ENCODE results near the gene PLSCR3. TPM values are rescaled to one million over a fixed set of nuclear protein-coding genes. Genes with fewer than 3 reads are reported as not detected.

PLSCR3 gene
- total RNA-seq, 2 experiments from 2014 or later = 69.3 to 78.9 TPM

GRCh38 chr17:7414837-7415236 lies 20.5 kb upstream of the PLSCR3 start:
- Mint-ChIP-seq H3K4me1 (no peaks in the 10 kb centered on the region), H3K4me3 (no peak overlapping the region), H3K27me3 (no peaks in the 10 kb centered on the region), H3K36me3 (ENCODE audit: low read depth) (no peaks in the 10 kb centered on the region), H3K9me3 (ENCODE audit: low read depth) (no peaks in the 10 kb centered on the region), H3K27ac (no peak overlapping the region)
- ChIA-PET CTCF (interaction anchor here (0.6 kb wide), 1 partner anchor 226 kb away, joined by 6 read pairs; no protein-coding TSS in a partner anchor), POLR2A (no interaction called here)
- ATAC-seq = no peak
- intact Hi-C loops (cut with DNase I, micrococcal nuclease) = no loop called here
- no peak for DNase-seq

GRCh38 chr17:7413346-7413985 lies 19.1 kb upstream of the PLSCR3 start:
- H3K36me3 Mint-ChIP-seq (ENCODE audit: low read depth) = no peaks in the 10 kb centered on the region
- CTCF ChIA-PET = interaction anchor here (0.5 to 0.9 kb wide), 2 partner anchors 10 to 12 kb away, joined by 3 to 4 read pairs; partner anchors contain the start of gene SPEM2
- ATAC-seq (peak; percentile 16), DNase-seq (no peak)
- no peaks in the 10 kb centered on the region for H3K27me3 Mint-ChIP-seq
- POLR2A ChIA-PET = no interaction called here
- intact Hi-C loops (cut with DNase I, micrococcal nuclease) = no loop called here
- H3K4me3 Mint-ChIP-seq = no peak overlapping the region
- H3K9me3 Mint-ChIP-seq (ENCODE audit: low read depth) = no peaks in the 10 kb centered on the region
- no peaks in the 10 kb centered on the region for H3K4me1 Mint-ChIP-seq
- H3K27ac Mint-ChIP-seq = no peak overlapping the region

- POLR2A ChIA-PET = no interaction called here
- H3K36me3 Mint-ChIP-seq (ENCODE audit: low read depth) = no peaks in the 10 kb centered on the region
- intact Hi-C loops (cut with DNase I, micrococcal nuclease) = no loop called here
- H3K27ac Mint-ChIP-seq = no peak overlapping the region
- CTCF ChIA-PET = no interaction called here
- no peaks in the 10 kb centered on the region for H3K9me3 Mint-ChIP-seq (ENCODE audit: low read depth)
- no peak for ATAC-seq
- H3K27me3 Mint-ChIP-seq = no peaks in the 10 kb centered on the region
- no peak overlapping the region for H3K4me3 Mint-ChIP-seq
- no peak for DNase-seq
- peaks cover 5% of the 10 kb centered on the region for H3K4me1 Mint-ChIP-seq
These were observed 17.1 kb upstream of the PLSCR3 start for GRCh38 chr17:7411427-7411750.

GRCh38 chr17:7410634-7411426 lies 16.5 kb upstream of the PLSCR3 start:
- peaks cover 7% of the 10 kb centered on the region for H3K4me1 Mint-ChIP-seq
- intact Hi-C loops (cut with DNase I, micrococcal nuclease) = no loop called here
- ATAC-seq = no peak
- no peaks in the 10 kb centered on the region for H3K27me3 Mint-ChIP-seq
- ChIA-PET CTCF (no interaction called here), POLR2A (no interaction called here)
- no peaks in the 10 kb centered on the region for H3K9me3 Mint-ChIP-seq (ENCODE audit: low read depth)
- H3K4me3 Mint-ChIP-seq = no peak overlapping the region
- H3K36me3 Mint-ChIP-seq (ENCODE audit: low read depth) = no peaks in the 10 kb centered on the region
- no peak overlapping the region for H3K27ac Mint-ChIP-seq
- DNase-seq = peak; percentile 26

GRCh38 chr17:7409716-7410115 lies 15.4 kb upstream of the PLSCR3 start:
- H3K4me3 Mint-ChIP-seq = no peak overlapping the region
- CTCF ChIA-PET = no interaction called here
- ATAC-seq (no peak), DNase-seq (no peak)
- peaks cover 2% of the 10 kb centered on the region for H3K27me3 Mint-ChIP-seq
- intact Hi-C loops (cut with DNase I, micrococcal nuclease) = no loop called here
- H3K36me3 Mint-ChIP-seq (ENCODE audit: low read depth) = no peaks in the 10 kb centered on the region
- H3K4me1 Mint-ChIP-seq = peaks cover 8% of the 10 kb centered on the region
- no peaks in the 10 kb centered on the region for H3K9me3 Mint-ChIP-seq (ENCODE audit: low read depth)
- H3K27ac Mint-ChIP-seq = no peak overlapping the region
- POLR2A ChIA-PET = no interaction called here

DNA sequence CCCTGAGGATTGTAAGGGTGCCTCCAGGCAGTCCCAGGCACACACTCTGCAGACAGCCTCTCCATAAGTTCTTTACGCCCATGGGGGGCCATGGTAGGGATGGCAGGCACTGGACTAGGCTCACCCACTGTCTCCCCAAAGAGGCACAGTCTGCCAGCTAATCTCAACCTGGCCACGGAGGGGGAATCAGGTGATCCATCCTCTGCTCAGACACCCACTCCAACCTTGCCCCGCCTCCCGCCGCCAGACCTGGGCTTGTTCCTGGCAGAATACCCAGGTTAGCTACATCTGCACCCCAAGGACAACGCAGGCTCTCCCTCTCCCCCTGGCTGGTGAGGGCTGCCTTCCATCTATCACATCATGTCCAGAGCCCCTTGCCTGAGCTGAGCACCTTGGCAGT lies 14.5 kb upstream of the PLSCR3 start:
- POLR2A ChIA-PET = no interaction called here

DNA sequence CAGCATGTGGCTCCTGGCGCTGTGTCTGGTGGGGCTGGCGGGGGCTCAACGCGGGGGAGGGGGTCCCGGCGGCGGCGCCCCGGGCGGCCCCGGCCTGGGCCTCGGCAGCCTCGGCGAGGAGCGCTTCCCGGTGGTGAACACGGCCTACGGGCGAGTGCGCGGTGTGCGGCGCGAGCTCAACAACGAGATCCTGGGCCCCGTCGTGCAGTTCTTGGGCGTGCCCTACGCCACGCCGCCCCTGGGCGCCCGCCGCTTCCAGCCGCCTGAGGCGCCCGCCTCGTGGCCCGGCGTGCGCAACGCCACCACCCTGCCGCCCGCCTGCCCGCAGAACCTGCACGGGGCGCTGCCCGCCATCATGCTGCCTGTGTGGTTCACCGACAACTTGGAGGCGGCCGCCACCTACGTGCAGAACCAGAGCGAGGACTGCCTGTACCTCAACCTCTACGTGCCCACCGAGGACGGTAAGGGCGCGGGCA lies 14.0 kb upstream of the PLSCR3 start:
- ATAC-seq (no peak), DNase-seq (peak; percentile 54)
- Mint-ChIP-seq H3K27me3 (peaks cover 2% of the 10 kb centered on the region), H3K4me3 (no peak overlapping the region), H3K4me1 (peaks cover 9% of the 10 kb centered on the region), H3K27ac (no peak overlapping the region), H3K9me3 (ENCODE audit: low read depth) (no peaks in the 10 kb centered on the region), H3K36me3 (ENCODE audit: low read depth) (no peaks in the 10 kb centered on the region)
- POLR2A ChIA-PET = interaction anchor here (0.7 kb wide), 1 partner anchor 377 kb away, joined by 4 read pairs; no protein-coding TSS in a partner anchor
- intact Hi-C loops (cut with DNase I, micrococcal nuclease) = no loop called here
- CTCF ChIA-PET = no interaction called here

More for the DNA sequence above, 14.5 kb upstream of the PLSCR3 start:
- no peaks in the 10 kb centered on the region for H3K36me3 Mint-ChIP-seq (ENCODE audit: low read depth)
- no peak overlapping the region for H3K27ac Mint-ChIP-seq
- intact Hi-C loops (cut with DNase I, micrococcal nuclease) = no loop called here
- peaks cover 2% of the 10 kb centered on the region for H3K27me3 Mint-ChIP-seq
- CTCF ChIA-PET = interaction anchor here (0.5 kb wide), 1 partner anchor 20 kb away, joined by 3 read pairs; no protein-coding TSS in a partner anchor
- H3K4me3 Mint-ChIP-seq = no peak overlapping the region
- H3K9me3 Mint-ChIP-seq (ENCODE audit: low read depth) = no peaks in the 10 kb centered on the region
- peaks cover 8% of the 10 kb centered on the region for H3K4me1 Mint-ChIP-seq
- ATAC-seq (no peak), DNase-seq (no peak)

DNA sequence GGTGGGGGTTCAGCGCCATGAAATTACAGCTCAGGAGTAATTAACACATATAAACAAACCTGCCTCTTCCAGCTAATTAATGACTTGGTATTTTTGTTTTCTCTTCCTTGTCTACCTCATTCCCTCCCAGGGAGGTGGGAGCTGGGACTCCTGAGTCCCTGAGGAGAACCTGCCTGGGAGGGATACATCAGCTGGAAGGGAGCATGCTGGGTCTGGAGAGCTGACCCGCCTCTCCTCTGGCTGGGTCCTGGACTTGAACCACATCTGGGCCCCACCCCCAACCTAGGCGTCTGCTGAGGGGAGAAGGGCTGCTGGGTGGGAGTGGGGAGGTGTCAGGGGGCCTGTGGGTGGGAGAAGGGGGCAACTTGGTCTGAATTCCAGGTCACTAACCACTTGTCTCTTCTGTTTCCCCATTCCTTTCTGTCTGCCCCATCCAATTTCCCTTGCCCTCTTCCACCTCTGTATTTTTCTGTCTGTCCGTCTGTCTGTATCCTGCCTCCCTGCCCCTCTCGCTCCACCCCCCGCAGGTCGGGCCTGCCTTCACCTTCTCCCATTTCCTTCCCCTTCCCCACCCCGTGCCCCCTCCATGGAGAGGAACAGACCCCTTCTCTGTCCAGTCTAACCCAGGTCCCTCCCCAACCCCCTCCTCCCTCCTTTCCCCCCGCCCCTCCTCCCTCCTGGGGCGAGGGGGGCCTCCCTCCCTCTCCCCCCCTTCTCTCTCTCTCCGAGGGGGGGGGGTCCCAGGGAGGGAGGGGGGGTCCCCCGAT lies 13.3 kb upstream of the PLSCR3 start, which contains the start of gene NLGN2:
Gene NLGN2 (plus strand): TSS at position 361 of the 767 bp plus-strand sequence. CDS start 411 bp downstream, outside the sequence.
- H3K4me1 Mint-ChIP-seq = peaks cover 15% of the 10 kb centered on the region
- no peak for ATAC-seq
- intact Hi-C loops (cut with DNase I, micrococcal nuclease) = no loop called here
- ChIA-PET CTCF (interaction anchor here (0.6 kb wide), 2 partner anchors 90 to 126 kb away, joined by 3 read pairs; partner anchors contain the start of gene SLC2A4), POLR2A (interaction anchor here (0.7 kb wide), 1 partner anchor 376 kb away, joined by 4 read pairs; no protein-coding TSS in a partner anchor)
- H3K36me3 Mint-ChIP-seq (ENCODE audit: low read depth) = no peaks in the 10 kb centered on the region
- H3K27me3 Mint-ChIP-seq = peaks cover 2% of the 10 kb centered on the region
- DNase-seq = no peak
- no peak within 1 kb of the TSS for H3K4me3 Mint-ChIP-seq
- H3K9me3 Mint-ChIP-seq (ENCODE audit: low read depth) = no peaks in the 10 kb centered on the region
- H3K27ac Mint-ChIP-seq = no peak within 1 kb of the TSS

DNA sequence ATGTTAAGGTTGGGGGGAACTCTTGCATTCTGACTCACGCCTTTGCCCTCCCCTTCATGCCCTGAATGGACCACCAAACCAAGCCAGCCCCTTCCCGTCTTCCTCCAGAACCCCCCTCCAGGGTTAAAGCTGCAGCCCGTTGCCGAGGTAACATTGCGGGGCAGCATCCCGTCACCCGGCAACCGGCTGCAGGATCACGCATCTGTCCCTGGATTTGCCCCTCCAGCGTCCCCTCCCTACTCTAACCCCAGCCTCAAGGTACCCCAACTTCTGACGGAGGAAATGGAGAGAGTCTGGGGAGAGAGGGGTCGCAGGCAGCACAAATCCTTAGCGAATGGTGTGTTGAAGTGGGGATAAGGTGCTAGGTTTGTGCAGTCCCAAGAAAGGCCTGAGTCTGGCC lies 12.8 kb upstream of the PLSCR3 start:
- ChIA-PET CTCF (interaction anchor here (0.6 to 1.0 kb wide), 3 partner anchors 91 to 126 kb away, joined by 3 read pairs; partner anchors contain the start of gene SLC2A4), POLR2A (no interaction called here)
- ATAC-seq (no peak), DNase-seq (no peak)
- Mint-ChIP-seq H3K4me1 (peaks cover 16% of the 10 kb centered on the region), H3K27me3 (peaks cover 2% of the 10 kb centered on the region), H3K27ac (no peak overlapping the region), H3K4me3 (no peak overlapping the region), H3K36me3 (ENCODE audit: low read depth) (no peaks in the 10 kb centered on the region), H3K9me3 (ENCODE audit: low read depth) (no peaks in the 10 kb centered on the region)
- intact Hi-C loops (cut with DNase I, micrococcal nuclease) = no loop called here

GRCh38 chr17:7406235-7406825 lies 12.0 kb upstream of the PLSCR3 start:
- peak overlapping the region; percentile 64 for H3K4me3 Mint-ChIP-seq
- H3K4me1 Mint-ChIP-seq = peaks cover 16% of the 10 kb centered on the region
- DNase-seq (no peak), ATAC-seq (no peak)
- H3K27me3 Mint-ChIP-seq = peaks cover 2% of the 10 kb centered on the region
- intact Hi-C loops (cut with DNase I, micrococcal nuclease) = no loop called here
- ChIA-PET POLR2A (no interaction called here), CTCF (interaction anchor here (1.0 kb wide), 1 partner anchor 126 kb away, joined by 3 read pairs; no protein-coding TSS in a partner anchor)
- no peak overlapping the region for H3K27ac Mint-ChIP-seq
- H3K9me3 Mint-ChIP-seq (ENCODE audit: low read depth) = no peaks in the 10 kb centered on the region
- no peaks in the 10 kb centered on the region for H3K36me3 Mint-ChIP-seq (ENCODE audit: low read depth)
